ENCODE results near the gene FXYD5.

- TF ChIP-seq CTCF (conservative IDR thresholded peaks at IDR 0.05) (no peak), EZH2 (IDR thresholded peaks at IDR 0.05; ENCODE audit: low read depth) (no peak)
Observed at GRCh38 chr19:35119578-35120155, 34.9 kb upstream of the FXYD5 start.

Data from PC-9 (cell line).